CD4-positive, alpha-beta T cell treated with Interleukin-2 at 100 ng/mL for 4 hours (primary cell): Measurements from ENCODE around the gene KMT2D.

Source experiments
- DNase-seq: peaks from one replicate; pipeline ENCODE4 v3.0.0-alpha.2; 2020; ENCODE audit warnings: low spot score

KMT2D gene

DNA sequence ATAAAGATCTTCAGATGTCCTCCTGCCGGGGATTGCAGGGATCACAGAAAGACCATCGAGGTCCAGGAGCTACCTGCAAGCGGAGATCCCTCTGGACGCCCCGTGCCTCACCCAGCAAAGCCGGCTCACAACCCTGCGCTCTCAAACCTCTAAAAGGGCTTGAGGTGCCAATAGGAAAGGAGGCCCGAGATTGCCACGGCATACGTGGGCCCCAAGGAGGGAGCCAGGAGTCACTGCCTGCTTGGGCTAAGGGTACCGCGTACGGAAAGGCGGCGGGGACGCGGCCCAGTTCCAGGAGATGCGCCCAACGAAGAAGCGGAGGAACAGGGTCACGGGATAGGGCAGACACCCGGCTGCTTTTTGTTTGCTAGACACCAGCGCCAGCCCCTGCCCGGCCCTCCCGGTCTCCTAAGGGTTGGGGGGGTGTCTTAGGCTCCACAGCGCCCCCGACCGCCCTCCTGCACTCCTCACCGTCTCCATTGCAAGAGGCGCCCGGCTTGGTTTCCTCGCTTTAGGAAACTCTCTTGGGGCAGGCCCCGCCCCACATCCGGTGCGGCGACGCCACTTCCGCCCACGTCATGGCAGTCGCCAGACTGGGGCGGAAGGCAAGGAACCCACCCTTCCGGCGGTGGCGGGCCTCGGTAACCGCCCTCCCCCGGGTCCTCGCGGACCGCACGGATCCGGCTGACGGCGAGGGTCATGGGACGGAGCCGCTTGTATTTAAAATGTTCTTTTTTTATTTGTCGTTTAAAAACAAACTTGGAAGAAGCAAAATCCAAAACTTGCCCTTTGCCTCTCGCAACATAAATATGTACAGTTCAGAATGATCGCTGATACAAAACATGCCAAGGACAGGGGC, 42.1 kb downstream of the KMT2D start, which contains the start of gene PRKAG1:
PRKAG1 (minus strand) TSS at position 516 of the 859 bp plus-strand sequence; CDS start at position 480, 36 bp downstream.
- DNase-seq, result peak; percentile 97

- peak; percentile 19 for DNase-seq
Measured at GRCh38 chr12:49017891-49018260, 42.7 kb downstream of the KMT2D start.

GRCh38 chr12:49015196-49015595, 45.4 kb downstream of the KMT2D start:
- no peak for DNase-seq

DNA sequence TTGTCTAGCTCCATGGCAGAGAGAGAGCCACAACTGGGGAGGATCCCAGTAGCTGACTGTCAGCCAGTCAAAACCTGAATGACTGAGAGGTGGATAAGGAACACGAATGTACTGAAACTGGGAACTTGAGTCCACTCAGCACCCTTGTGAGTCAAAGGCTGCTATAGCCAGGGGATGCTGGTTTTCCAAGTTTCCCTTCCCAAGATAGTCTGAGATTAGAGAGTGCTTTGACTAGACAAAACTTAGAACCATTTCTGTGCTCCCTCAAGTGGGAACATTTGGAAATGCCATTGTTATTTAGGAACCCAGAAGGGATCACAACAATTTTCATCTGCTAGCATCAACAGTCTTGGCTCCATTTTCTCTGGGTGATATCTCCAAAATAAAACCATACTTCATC, 46.0 kb downstream of the KMT2D start:
- DNase-seq, result no peak

GRCh38 chr12:49013428-49013827, 47.2 kb downstream of the KMT2D start:
- no peak for DNase-seq

DNA sequence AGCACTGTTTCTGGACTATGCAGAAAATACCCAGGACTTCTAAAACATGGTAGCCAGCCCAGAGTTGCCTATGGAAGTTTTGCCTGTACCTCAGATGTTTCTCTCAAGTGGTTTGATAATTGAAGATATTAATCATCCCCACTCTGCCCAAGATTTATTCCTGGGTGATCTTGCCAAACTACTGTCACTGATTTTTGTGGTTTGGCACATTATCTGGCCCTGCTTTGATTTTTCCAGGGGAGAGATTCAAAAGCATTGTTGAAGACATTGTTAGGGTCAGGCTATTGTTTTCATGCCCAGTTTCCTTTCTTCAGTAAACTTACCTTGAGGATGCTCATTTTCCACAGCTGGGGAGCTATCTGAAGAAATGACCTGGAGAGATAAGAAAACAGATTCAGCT, 47.9 kb downstream of the KMT2D start:
- DNase-seq, result no peak
